Osteoblast (primary cell): Measurements from ENCODE around the gene ELAC1. TPM values are rescaled to one million over a fixed set of nuclear protein-coding genes. Genes with fewer than 3 reads are reported as not detected.

ENCODE experiments used
- DNase-seq: peaks from one replicate; pipeline ENCODE4 v3.0.0; 2011; ENCODE audit warnings: low spot score, mixed read lengths; ENCODE audit not compliant: insufficient read length; ENCODE audit errors: missing footprints
- H2AFZ ChIP-seq: 2 replicates; pipeline ENCODE4 v1.6.0; 2011; ENCODE audit warnings: mild to moderate bottlenecking, low read length
- H3K27ac ChIP-seq: 2 replicates; pipeline ENCODE4 v1.5.1; 2011; ENCODE audit warnings: mild to moderate bottlenecking, low read depth, low read length, moderate library complexity
- H3K27me3 ChIP-seq: 2 replicates; pipeline ENCODE4 v1.6.0; 2012; ENCODE audit warnings: mild to moderate bottlenecking, control low read depth, inconsistent platforms, low read length, moderate library complexity; ENCODE audit not compliant: insufficient read depth
- H3K36me3 ChIP-seq: 2 replicates; pipeline ENCODE4 v1.5.1; 2011; ENCODE audit warnings: mild to moderate bottlenecking, low read length, control low read depth, moderate library complexity; ENCODE audit not compliant: insufficient read depth
- H3K4me1 ChIP-seq: 2 replicates; pipeline ENCODE4 v1.5.1; 2011; ENCODE audit warnings: mild to moderate bottlenecking, low read length, control low read depth, moderate library complexity; ENCODE audit not compliant: insufficient read depth
- H3K4me2 ChIP-seq: 2 replicates; pipeline ENCODE4 v1.6.0; 2011; ENCODE audit warnings: mild to moderate bottlenecking, low read length; ENCODE audit not compliant: insufficient read depth
- H3K4me3 ChIP-seq: fragments of 200-600 bp; sonication (generic); 3 replicates; pipeline ENCODE4 v1.5.1; 2012; ENCODE audit warnings: mild to moderate bottlenecking, low read length, inconsistent platforms; ENCODE audit not compliant: insufficient read depth
- H3K79me2 ChIP-seq: 2 replicates; pipeline ENCODE4 v1.6.0; 2012; ENCODE audit warnings: mild to moderate bottlenecking, low read length, control low read depth, inconsistent platforms; ENCODE audit not compliant: insufficient read depth
- H3K9me3 ChIP-seq: 2 replicates; pipeline ENCODE4 v1.5.1; 2011; ENCODE audit warnings: low read depth, low read length, control low read depth
- H4K20me1 ChIP-seq: 2 replicates; pipeline ENCODE4 v1.6.0; 2012; ENCODE audit warnings: mild to moderate bottlenecking, low read length, control low read depth; ENCODE audit not compliant: insufficient read depth
- total RNA-seq: library from RNA; depleted of rRNA; stranded (reverse); fragments of >200 nt; gene quantifications from 2 replicates; pipeline ENCODE4 v1.2.3, GENCODE V29; 2012
- TF ChIP-seq, protein P1 (sequence below): IDR thresholded peaks from 2 replicates; pipeline ENCODE4 v1.5.1; 2011; ENCODE audit warnings: mild to moderate bottlenecking, low read depth, low read length, moderate library complexity; ENCODE audit errors: extremely low read depth

ELAC1 gene
- total RNA-seq, 1 donor, result 6.5 TPM

DNA sequence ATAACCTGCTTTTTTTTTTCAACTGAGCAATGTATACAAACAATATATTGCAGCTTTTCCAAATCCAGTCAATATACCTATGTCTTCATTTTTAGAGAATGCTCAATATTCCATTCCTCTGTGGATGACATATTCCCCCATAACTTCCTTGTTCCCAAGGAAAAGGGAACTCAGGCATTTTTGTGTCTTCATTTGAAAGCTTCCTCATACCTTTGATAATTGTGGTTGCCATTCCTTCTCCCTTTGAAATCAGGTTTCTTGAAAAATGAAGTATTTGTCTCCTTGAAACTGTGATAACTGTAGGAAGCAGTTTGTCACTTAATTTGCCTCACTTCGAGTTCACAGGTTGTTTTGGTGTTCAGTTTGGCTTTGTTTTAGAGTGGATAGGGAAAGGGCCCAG, 13.5 kb downstream of the ELAC1 start:
- peak overlapping the region; percentile 24 for H2AFZ ChIP-seq
- no peak overlapping the region for H3K4me2 ChIP-seq
- no peak overlapping the region for H3K4me3 ChIP-seq
- peaks cover 6% of the 10 kb centered on the region for H3K79me2 ChIP-seq
- H3K36me3 ChIP-seq, result peaks cover 21% of the 10 kb centered on the region
- TF ChIP-seq, protein P1, sequence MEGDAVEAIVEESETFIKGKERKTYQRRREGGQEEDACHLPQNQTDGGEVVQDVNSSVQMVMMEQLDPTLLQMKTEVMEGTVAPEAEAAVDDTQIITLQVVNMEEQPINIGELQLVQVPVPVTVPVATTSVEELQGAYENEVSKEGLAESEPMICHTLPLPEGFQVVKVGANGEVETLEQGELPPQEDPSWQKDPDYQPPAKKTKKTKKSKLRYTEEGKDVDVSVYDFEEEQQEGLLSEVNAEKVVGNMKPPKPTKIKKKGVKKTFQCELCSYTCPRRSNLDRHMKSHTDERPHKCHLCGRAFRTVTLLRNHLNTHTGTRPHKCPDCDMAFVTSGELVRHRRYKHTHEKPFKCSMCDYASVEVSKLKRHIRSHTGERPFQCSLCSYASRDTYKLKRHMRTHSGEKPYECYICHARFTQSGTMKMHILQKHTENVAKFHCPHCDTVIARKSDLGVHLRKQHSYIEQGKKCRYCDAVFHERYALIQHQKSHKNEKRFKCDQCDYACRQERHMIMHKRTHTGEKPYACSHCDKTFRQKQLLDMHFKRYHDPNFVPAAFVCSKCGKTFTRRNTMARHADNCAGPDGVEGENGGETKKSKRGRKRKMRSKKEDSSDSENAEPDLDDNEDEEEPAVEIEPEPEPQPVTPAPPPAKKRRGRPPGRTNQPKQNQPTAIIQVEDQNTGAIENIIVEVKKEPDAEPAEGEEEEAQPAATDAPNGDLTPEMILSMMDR, result no peak
- DNase-seq, result no peak
- no peaks in the 10 kb centered on the region for H3K27me3 ChIP-seq
- peaks cover 3% of the 10 kb centered on the region for H3K4me1 ChIP-seq
- no peaks in the 10 kb centered on the region for H3K9me3 ChIP-seq
- no peak overlapping the region for H3K27ac ChIP-seq
- H4K20me1 ChIP-seq, result no peaks in the 10 kb centered on the region

DNA sequence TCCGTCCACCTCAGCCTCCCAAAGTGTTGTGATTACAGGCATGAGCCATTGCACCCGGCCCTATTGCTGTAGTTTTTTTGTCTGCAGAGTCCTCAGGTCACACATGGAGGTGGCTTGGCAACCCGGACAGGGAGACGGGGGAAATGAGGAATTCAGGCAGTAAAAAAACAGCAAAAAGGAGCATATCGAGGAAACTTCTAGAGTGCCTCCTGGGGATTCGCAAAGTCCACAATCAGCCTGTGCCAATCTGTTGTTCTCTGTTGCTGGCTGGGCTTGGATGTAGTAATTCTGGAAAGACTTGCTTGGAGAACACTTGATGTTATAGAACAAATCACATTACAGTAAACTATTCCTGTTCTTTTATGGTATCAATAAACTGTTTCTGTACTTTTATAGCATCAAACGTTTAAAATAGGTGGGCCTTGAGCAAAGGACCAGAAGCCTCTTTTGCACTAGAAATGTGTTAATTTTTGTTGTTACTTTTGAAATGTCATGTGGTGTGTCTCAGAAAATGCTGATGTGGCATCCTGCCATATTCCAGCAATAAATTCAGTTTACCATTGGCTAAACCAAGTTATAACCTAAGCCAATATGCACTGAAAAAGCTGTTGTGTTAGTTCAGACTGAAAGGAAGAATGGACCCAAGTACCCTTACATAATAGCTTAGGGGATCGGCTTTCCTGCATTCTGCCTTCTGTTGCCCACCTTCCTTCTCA, 14.4 kb downstream of the ELAC1 start:
- no peaks in the 10 kb centered on the region for H3K27me3 ChIP-seq
- peaks cover 11% of the 10 kb centered on the region for H3K4me1 ChIP-seq
- H3K4me3 ChIP-seq, result no peak overlapping the region
- H3K36me3 ChIP-seq, result peaks cover 13% of the 10 kb centered on the region
- H3K79me2 ChIP-seq, result peaks cover 6% of the 10 kb centered on the region
- no peak overlapping the region for H3K4me2 ChIP-seq
- H2AFZ ChIP-seq, result no peak overlapping the region
- H3K27ac ChIP-seq, result no peak overlapping the region
- no peak for DNase-seq
- TF ChIP-seq, protein P1, result no peak
- H4K20me1 ChIP-seq, result no peaks in the 10 kb centered on the region
- H3K9me3 ChIP-seq, result no peaks in the 10 kb centered on the region

DNA sequence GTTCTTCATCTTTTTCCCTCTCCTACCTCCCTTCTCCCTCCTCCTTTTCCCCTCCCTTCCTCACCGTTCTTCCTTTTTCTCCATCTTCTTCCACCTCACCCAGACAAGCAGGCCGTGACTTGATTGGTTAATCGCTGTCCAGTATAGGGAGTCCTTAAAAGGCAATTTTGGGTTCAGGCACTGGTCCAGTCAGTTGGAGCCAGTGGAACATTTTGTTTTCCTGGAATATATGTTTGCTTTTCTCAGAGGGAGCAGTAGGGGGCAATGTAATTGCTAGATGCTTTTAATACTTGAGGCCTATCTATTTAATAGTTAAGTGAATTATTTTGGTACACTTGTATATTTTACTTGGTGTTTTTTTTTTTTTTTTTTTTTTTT, 15.0 kb downstream of the ELAC1 start:
- no peak for DNase-seq
- H3K27ac ChIP-seq, result no peak overlapping the region
- H3K27me3 ChIP-seq, result no peaks in the 10 kb centered on the region
- H3K79me2 ChIP-seq, result peaks cover 6% of the 10 kb centered on the region
- H3K36me3 ChIP-seq, result peaks cover 8% of the 10 kb centered on the region
- no peak overlapping the region for H3K4me2 ChIP-seq
- H3K9me3 ChIP-seq, result no peaks in the 10 kb centered on the region
- H4K20me1 ChIP-seq, result no peaks in the 10 kb centered on the region
- H3K4me1 ChIP-seq, result peaks cover 13% of the 10 kb centered on the region
- H3K4me3 ChIP-seq, result no peak overlapping the region
- no peak overlapping the region for H2AFZ ChIP-seq
- TF ChIP-seq, protein P1, result peak; percentile 36

DNA sequence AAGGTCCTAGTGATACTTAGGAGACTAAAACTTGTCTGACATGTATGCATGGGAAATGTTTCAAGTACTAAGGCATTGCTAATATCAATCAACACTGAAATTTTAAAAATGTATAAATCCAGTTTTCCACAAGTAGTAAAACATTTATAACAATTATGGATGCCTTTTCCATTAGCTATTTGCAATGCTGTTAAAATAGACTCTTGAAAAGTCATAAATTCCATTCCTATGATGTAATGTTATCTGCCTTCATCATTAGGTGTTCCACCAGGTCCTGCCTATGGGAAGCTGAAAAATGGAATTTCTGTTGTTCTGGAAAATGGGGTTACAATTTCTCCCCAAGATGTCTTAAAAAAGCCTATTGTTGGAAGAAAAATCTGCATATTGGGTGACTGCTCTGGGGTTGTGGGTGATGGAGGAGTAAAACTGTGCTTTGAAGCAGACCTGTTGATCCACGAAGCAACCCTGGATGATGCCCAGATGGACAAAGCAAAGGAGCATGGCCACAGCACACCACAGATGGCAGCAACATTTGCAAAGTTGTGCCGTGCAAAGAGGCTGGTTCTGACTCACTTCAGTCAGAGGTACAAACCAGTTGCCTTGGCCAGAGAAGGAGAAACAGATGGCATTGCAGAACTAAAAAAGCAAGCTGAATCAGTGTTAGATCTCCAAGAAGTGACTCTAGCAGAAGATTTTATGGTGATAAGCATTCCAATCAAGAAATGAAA, 18.7 kb downstream of the ELAC1 start:
- Histone ChIP-seq H3K4me2 (peak overlapping the region; percentile 35), H3K79me2 (peaks cover 6% of the 10 kb centered on the region), H3K4me3 (no peak overlapping the region), H3K4me1 (peaks cover 13% of the 10 kb centered on the region), H3K27me3 (no peaks in the 10 kb centered on the region), H4K20me1 (no peaks in the 10 kb centered on the region), H2AFZ (no peak overlapping the region), H3K27ac (peak overlapping the region; percentile 63), H3K9me3 (no peaks in the 10 kb centered on the region), H3K36me3 (no peaks in the 10 kb centered on the region)
- TF ChIP-seq, protein P1, result no peak
- no peak for DNase-seq
